Neural progenitor cell (in vitro differentiated cells): Measurements from ENCODE around the gene POLR2J. TPM values are rescaled to one million over a fixed set of nuclear protein-coding genes. Genes with fewer than 3 reads are reported as not detected.

ENCODE experiments used
- DNase-seq: peaks from one replicate; pipeline ENCODE4 v3.0.0-alpha.2; 2016; ENCODE audit warnings: low spot score
- H2AFZ ChIP-seq: fragments of 200-600 bp; sonication (generic); replicated peaks from 2 replicates; pipeline ENCODE4 v1.6.1; 2016; ENCODE audit warnings: antibody characterized with exemption
- H3F3A ChIP-seq: fragments of 200-600 bp; sonication (generic); 2 replicates; pipeline ENCODE4 v1.6.1; 2016; ENCODE audit warnings: antibody characterized with exemption, low read depth
- H3K27ac ChIP-seq: fragments of 200-600 bp; sonication (generic); 2 replicates; pipeline ENCODE4 v1.5.1; 2016; ENCODE audit warnings: mild to moderate bottlenecking
- H3K27me3 ChIP-seq: fragments of 200-600 bp; sonication (generic); 2 replicates; pipeline ENCODE4 v1.6.1; 2016; ENCODE audit warnings: mild to moderate bottlenecking, moderate library complexity
- H3K36me3 ChIP-seq: fragments of 200-600 bp; sonication (generic); 2 replicates; pipeline ENCODE4 v1.5.1; 2016
- H3K4me1 ChIP-seq: fragments of 200-600 bp; sonication (generic); 2 replicates; pipeline ENCODE4 v1.6.1; 2016; ENCODE audit warnings: mixed run types
- H3K4me2 ChIP-seq: fragments of 200-600 bp; sonication (generic); 2 replicates; pipeline ENCODE4 v1.6.1; 2016
- H3K4me3 ChIP-seq: fragments of 200-600 bp; sonication (generic); 2 replicates; pipeline ENCODE4 v1.5.1; 2016
- H3K79me2 ChIP-seq: fragments of 200-600 bp; sonication (generic); 2 replicates; pipeline ENCODE4 v1.6.1; 2016; ENCODE audit warnings: low read depth
- H3K9ac ChIP-seq: fragments of 200-600 bp; sonication (generic); 2 replicates; pipeline ENCODE4 v1.6.1; 2016
- H3K9me3 ChIP-seq: fragments of 200-600 bp; sonication (generic); 2 replicates; pipeline ENCODE4 v1.5.1; 2016; ENCODE audit warnings: low read depth
- H4K20me1 ChIP-seq: fragments of 200-600 bp; sonication (generic); 2 replicates; pipeline ENCODE4 v1.6.1; 2016; ENCODE audit warnings: low read depth
- H3K27ac Mint-ChIP-seq: 3 replicates; pipeline ENCODE4 v1.8.0; 2021; ENCODE audit warnings: mixed read lengths
- H3K27me3 Mint-ChIP-seq: 2 replicates; pipeline ENCODE4 v1.8.0; 2022; ENCODE audit warnings: low read depth, mild to moderate bottlenecking, inconsistent platforms, moderate library complexity, mixed read lengths; ENCODE audit not compliant: insufficient read depth
- H3K36me3 Mint-ChIP-seq: 3 replicates; pipeline ENCODE4 v1.8.0; 2021; ENCODE audit warnings: mixed read lengths
- H3K4me1 Mint-ChIP-seq: 3 replicates; pipeline ENCODE4 v1.8.0; 2021; ENCODE audit warnings: mixed read lengths
- H3K4me3 Mint-ChIP-seq: 3 replicates; pipeline ENCODE4 v1.8.0; 2021; ENCODE audit warnings: mild to moderate bottlenecking, moderate library complexity, mixed read lengths
- H3K9me3 Mint-ChIP-seq: 3 replicates; pipeline ENCODE4 v1.8.0; 2020; ENCODE audit warnings: mixed read lengths
- EZH2 ChIP-seq: fragments of 200-600 bp; sonication (generic); IDR thresholded peaks from 2 replicates; pipeline ENCODE4 v1.6.1; 2017; ENCODE audit warnings: antibody characterized with exemption, mild to moderate bottlenecking, moderate library complexity
- EZH2phosphoT487 ChIP-seq: fragments of 200-600 bp; sonication (generic); IDR thresholded peaks from 2 replicates; pipeline ENCODE4 v1.6.1; 2017; ENCODE audit warnings: antibody characterized with exemption
- total RNA-seq: library from RNA; depleted of rRNA; stranded (reverse); fragments of >200 nt; gene quantifications from 2 replicates; pipeline ENCODE4 v1.2.3, GENCODE V29; 2015; ENCODE audit warnings: low replicate concordance
- TF ChIP-seq, protein P1 (sequence below): fragments of 200-600 bp; sonication (generic); IDR thresholded peaks from 2 replicates; pipeline ENCODE4 v1.5.1; 2017; ENCODE audit warnings: antibody characterized with exemption, mild to moderate bottlenecking

The POLR2J gene
- total RNA-seq, 1 donor from 2014 or later, result 11.4 TPM

- Histone ChIP-seq H3K4me2 (no peak overlapping the region), H3K27me3 (no peaks in the 10 kb centered on the region), H3K27ac (no peak overlapping the region), H3K9ac (no peak overlapping the region), H3K9me3 (no peaks in the 10 kb centered on the region), H3K4me3 (no peak overlapping the region), H3K79me2 (no peaks in the 10 kb centered on the region), H4K20me1 (no peaks in the 10 kb centered on the region), H3F3A (peaks cover 5% of the 10 kb centered on the region), H2AFZ (no peak overlapping the region), H3K36me3 (no peaks in the 10 kb centered on the region), H3K4me1 (peaks cover 4% of the 10 kb centered on the region)
- Mint-ChIP-seq H3K4me3 (no peak overlapping the region), H3K9me3 (no peaks in the 10 kb centered on the region), H3K4me1 (peaks cover 4% of the 10 kb centered on the region), H3K27ac (no peak overlapping the region), H3K36me3 (peaks cover 14% of the 10 kb centered on the region), H3K27me3 (peaks cover 2% of the 10 kb centered on the region)
- TF ChIP-seq, protein P1, sequence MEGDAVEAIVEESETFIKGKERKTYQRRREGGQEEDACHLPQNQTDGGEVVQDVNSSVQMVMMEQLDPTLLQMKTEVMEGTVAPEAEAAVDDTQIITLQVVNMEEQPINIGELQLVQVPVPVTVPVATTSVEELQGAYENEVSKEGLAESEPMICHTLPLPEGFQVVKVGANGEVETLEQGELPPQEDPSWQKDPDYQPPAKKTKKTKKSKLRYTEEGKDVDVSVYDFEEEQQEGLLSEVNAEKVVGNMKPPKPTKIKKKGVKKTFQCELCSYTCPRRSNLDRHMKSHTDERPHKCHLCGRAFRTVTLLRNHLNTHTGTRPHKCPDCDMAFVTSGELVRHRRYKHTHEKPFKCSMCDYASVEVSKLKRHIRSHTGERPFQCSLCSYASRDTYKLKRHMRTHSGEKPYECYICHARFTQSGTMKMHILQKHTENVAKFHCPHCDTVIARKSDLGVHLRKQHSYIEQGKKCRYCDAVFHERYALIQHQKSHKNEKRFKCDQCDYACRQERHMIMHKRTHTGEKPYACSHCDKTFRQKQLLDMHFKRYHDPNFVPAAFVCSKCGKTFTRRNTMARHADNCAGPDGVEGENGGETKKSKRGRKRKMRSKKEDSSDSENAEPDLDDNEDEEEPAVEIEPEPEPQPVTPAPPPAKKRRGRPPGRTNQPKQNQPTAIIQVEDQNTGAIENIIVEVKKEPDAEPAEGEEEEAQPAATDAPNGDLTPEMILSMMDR, result no peak
- no peak for TF ChIP-seq EZH2phosphoT487
- TF ChIP-seq EZH2, result no peak
- no peak for DNase-seq
Measured at GRCh38 chr7:102446387-102447156, 32.1 kb downstream of the POLR2J start.

GRCh38 chr7:102445674-102446071, 33.0 kb downstream of the POLR2J start:
- TF ChIP-seq EZH2phosphoT487 (no peak), EZH2 (no peak)
- TF ChIP-seq, protein P1, result no peak
- no peak overlapping the region for H3K4me3 Mint-ChIP-seq

GRCh38 chr7:102444961-102445673, 33.6 kb downstream of the POLR2J start:
- no peak overlapping the region for H3K27ac Mint-ChIP-seq

More at GRCh38 chr7:102445674-102446071, 33.0 kb downstream of the POLR2J start:
- Histone ChIP-seq H3K4me1 (no peaks in the 10 kb centered on the region), H3K4me2 (no peak overlapping the region), H4K20me1 (no peaks in the 10 kb centered on the region), H3K27me3 (no peaks in the 10 kb centered on the region), H3K27ac (no peak overlapping the region), H3K4me3 (no peak overlapping the region), H3K9me3 (no peaks in the 10 kb centered on the region), H3K36me3 (no peaks in the 10 kb centered on the region), H3K9ac (no peak overlapping the region), H3K79me2 (no peaks in the 10 kb centered on the region), H3F3A (peaks cover 4% of the 10 kb centered on the region), H2AFZ (no peak overlapping the region)
- DNase-seq, result no peak
- Mint-ChIP-seq H3K36me3 (peaks cover 16% of the 10 kb centered on the region), H3K27ac (no peak overlapping the region), H3K27me3 (peaks cover 2% of the 10 kb centered on the region), H3K4me1 (peaks cover 5% of the 10 kb centered on the region), H3K9me3 (no peaks in the 10 kb centered on the region)

More at GRCh38 chr7:102444961-102445673, 33.6 kb downstream of the POLR2J start:
- Mint-ChIP-seq H3K4me3 (no peak overlapping the region), H3K27me3 (peaks cover 2% of the 10 kb centered on the region), H3K4me1 (peaks cover 5% of the 10 kb centered on the region), H3K9me3 (no peaks in the 10 kb centered on the region), H3K36me3 (peaks cover 16% of the 10 kb centered on the region)
- Histone ChIP-seq H3K9ac (no peak overlapping the region), H3K27ac (no peak overlapping the region), H3K4me3 (no peak overlapping the region), H3K79me2 (no peaks in the 10 kb centered on the region), H3K27me3 (no peaks in the 10 kb centered on the region), H2AFZ (no peak overlapping the region), H3K4me2 (no peak overlapping the region), H3K4me1 (no peaks in the 10 kb centered on the region), H3K36me3 (no peaks in the 10 kb centered on the region), H3F3A (peaks cover 6% of the 10 kb centered on the region), H4K20me1 (no peaks in the 10 kb centered on the region), H3K9me3 (no peaks in the 10 kb centered on the region)
- no peak for TF ChIP-seq EZH2
- TF ChIP-seq, protein P1, result no peak
- no peak for TF ChIP-seq EZH2phosphoT487
- DNase-seq, result no peak
